Thyroid gland (tissue), 4 donors: ENCODE results near the gene PUSL1. TPM values are rescaled to one million over a fixed set of nuclear protein-coding genes. Genes with fewer than 3 reads are reported as not detected.

Experiments used
- DNase-seq, 2 donors: peaks; one replicate each; pipeline ENCODE4 v3.0.0-alpha.2; 2019
- H3K27ac ChIP-seq, 3 donors: fragments of 200-600 bp; sonication (generic); 1 replicate in 2 of 3; 2 replicates in 1 of 3; pipeline ENCODE4 v1.5.1; 2016 to 2019; ENCODE audit warnings: mild to moderate bottlenecking in 1 of 3, moderate library complexity in 1 of 3
- H3K27me3 ChIP-seq: fragments of 200-600 bp; sonication (generic); one replicate; pipeline ENCODE4 v1.5.1; 2019
- H3K36me3 ChIP-seq, 2 donors: fragments of 200-600 bp; sonication (generic); one replicate each; pipeline ENCODE4 v1.5.1; 2016 to 2019
- H3K4me1 ChIP-seq, 2 donors: fragments of 200-600 bp; sonication (generic); one replicate each; pipeline ENCODE4 v1.5.1; 2017 to 2019
- H3K4me3 ChIP-seq, 3 donors: fragments of 200-600 bp; sonication (generic); replicated peaks in 1 of 3; 1 replicate in 2 of 3; 2 replicates in 1 of 3; pipeline ENCODE4 v1.5.1; 2016; ENCODE audit warnings: mild to moderate bottlenecking in 1 of 3
- H3K9me3 ChIP-seq: fragments of 200-600 bp; sonication (generic); one replicate; pipeline ENCODE4 v1.5.1; 2017
- POLR2A ChIP-seq, 2 donors: fragments of 450-650 bp; IDR thresholded peaks; one replicate each; pipeline ENCODE4 v1.6.1; 2017; ENCODE audit warnings: antibody characterized with exemption in 2 of 2, mild to moderate bottlenecking in 2 of 2, moderate library complexity in 1 of 2
- WGBS, 2 donors: methylation state at CpG; one replicate each; pipeline ENCODE4 v1.1.5; 2017; 5-methylcytosine and 5-hydroxymethylcytosine counted together
- intact Hi-C: fragments of 100-400 bp; cut with DNase I; formaldehyde crosslinking; loops from one replicate; pipeline ENCODE4 v1.15.1; 2023
- total RNA-seq, 4 donors: library from RNA; depleted of rRNA; stranded (reverse); fragments of >200 nt; gene quantifications; one replicate each; pipeline ENCODE4 v1.2.3, GENCODE V29; 2016
- TF ChIP-seq, protein P1 (sequence below), 6 experiments: fragments of 200-600 bp in 3 of 6; fragments of 450-650 bp in 3 of 6; sonication (generic) in 3 of 6; IDR thresholded peaks; one replicate each; pipeline ENCODE4 v1.5.1; 2016 to 2019; ENCODE audit warnings: antibody characterized with exemption in 6 of 6, mild to moderate bottlenecking in 2 of 6, inconsistent platforms in 1 of 6, moderate library complexity in 1 of 6

Gene PUSL1
- total RNA-seq, 4 donors from 2014 or later, result 24.0 to 41.4 (median 28.0) TPM

DNA sequence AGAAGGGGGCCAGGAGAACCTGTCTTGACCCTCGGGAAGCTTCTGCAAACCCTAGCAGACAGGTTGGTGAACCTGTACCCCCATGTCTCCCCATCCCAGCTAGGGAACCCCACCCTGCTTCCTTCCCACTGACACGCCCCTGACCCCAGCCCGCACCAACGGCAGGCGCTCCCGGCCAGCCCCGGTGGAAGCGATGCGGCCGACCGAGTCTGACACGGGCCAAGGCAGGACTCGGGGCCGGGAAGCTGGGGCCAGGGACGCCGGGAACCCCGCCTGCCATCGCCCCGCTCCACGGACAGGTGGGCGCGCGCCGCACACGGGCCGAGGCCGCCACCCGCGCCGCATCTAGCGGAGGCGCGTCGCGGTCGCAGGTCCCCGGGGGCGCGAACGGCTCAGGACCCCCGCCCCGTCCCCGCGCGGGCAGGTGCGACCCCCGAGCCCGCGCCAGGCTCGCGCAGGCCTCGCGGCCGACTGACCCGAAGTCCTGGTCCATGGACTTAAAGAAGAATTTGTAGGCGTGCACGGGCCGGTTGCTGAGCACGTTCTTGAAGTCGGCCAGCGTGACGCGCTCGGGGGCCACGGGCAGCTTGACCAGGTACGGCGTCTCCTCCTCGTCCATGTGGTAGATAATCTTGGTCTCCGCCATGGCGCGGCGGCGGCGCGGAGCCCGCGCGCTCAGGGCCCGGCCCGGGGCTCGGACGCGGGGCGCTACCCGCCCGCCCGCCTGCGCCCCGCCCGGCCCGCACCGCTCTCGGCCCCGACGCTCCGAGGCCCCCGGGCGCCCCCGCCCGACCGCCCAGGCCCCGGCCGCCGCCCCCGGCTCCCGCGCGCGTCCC, 40.2 kb downstream of the PUSL1 start:
- H3K36me3 ChIP-seq, result no peaks in the 10 kb centered on the region
- H3K4me3 ChIP-seq, result peak overlapping the region; percentile 38 to 57 (median 47)
- WGBS, 2 donors, result 3% methylated on average over 38 of the region's 109 CpGs; no CpG with 5 or more reads in 1 of the 2 donors
- no peak for TF ChIP-seq POLR2A (IDR thresholded peaks at IDR 0.05)
- TF ChIP-seq, protein P1, sequence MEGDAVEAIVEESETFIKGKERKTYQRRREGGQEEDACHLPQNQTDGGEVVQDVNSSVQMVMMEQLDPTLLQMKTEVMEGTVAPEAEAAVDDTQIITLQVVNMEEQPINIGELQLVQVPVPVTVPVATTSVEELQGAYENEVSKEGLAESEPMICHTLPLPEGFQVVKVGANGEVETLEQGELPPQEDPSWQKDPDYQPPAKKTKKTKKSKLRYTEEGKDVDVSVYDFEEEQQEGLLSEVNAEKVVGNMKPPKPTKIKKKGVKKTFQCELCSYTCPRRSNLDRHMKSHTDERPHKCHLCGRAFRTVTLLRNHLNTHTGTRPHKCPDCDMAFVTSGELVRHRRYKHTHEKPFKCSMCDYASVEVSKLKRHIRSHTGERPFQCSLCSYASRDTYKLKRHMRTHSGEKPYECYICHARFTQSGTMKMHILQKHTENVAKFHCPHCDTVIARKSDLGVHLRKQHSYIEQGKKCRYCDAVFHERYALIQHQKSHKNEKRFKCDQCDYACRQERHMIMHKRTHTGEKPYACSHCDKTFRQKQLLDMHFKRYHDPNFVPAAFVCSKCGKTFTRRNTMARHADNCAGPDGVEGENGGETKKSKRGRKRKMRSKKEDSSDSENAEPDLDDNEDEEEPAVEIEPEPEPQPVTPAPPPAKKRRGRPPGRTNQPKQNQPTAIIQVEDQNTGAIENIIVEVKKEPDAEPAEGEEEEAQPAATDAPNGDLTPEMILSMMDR (IDR thresholded peaks at IDR 0.05), result no peak
- peak; percentile 67 to 73 for DNase-seq
- H3K27me3 ChIP-seq, result no peaks in the 10 kb centered on the region
- H3K27ac ChIP-seq, result peak overlapping the region; percentile 5 to 54 (median 51)
- intact Hi-C loops, result no loop called here
- no peaks in the 10 kb centered on the region for H3K9me3 ChIP-seq
- H3K4me1 ChIP-seq, result peaks cover 32 to 55% of the 10 kb centered on the region in 2 donors

DNA sequence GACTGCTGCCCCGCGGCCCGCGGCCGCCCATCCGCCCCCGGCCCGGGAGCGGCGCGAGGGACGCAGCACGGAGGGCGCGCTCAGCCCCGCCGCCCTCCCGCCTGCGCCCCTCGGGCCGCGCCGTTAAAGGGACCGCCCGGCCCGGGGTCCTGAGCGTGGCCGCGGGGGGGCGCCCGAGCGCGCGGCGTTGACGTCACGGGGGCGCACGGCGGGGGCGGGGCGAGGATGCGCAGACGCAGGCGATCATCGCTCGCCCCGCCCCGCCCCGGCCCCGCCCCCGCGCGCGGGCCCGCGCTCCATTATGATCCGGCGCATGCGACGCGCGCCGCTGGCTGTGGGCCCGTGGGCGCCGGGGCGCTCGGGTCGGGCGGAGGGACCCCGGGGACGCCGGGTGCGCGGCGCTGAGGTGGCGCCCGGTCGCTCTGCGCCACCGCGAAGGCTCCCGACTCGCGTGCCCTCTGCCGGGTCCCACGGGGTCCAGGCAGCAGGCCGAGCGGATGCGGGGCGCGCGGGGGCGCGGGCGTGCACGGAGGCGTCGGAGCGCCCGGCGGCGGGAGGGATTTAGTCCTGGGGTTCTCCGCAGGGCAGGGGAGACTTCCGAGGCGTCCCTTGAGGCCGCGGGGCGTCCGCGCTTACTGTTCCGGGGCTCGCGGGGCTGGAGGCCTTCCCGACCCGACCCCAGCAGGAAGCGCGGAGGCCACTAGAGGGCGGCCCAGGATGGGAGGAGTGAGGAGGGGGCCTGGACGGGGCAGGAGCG, 41.0 kb downstream of the PUSL1 start, which contains the start of gene DVL1:
DVL1 (minus strand) TSS at position 163 of the 757 bp plus-strand sequence. CDS start 353 bp downstream, outside the sequence.
- TF ChIP-seq, protein P1 (IDR thresholded peaks at IDR 0.05), result peak in 4 of 6 experiments; percentile 12 to 53 (median 48)
- TF ChIP-seq POLR2A (IDR thresholded peaks at IDR 0.05), result peak in 1 of 2 donors; percentile 64
- intact Hi-C loops, result no loop called here
- no peaks in the 10 kb centered on the region for H3K36me3 ChIP-seq
- no peaks in the 10 kb centered on the region for H3K27me3 ChIP-seq
- peak within 1 kb of the TSS; percentile 47 to 71 (median 57) for H3K4me3 ChIP-seq
- WGBS, 2 donors, result 1% methylated on average over 20 of the region's 122 CpGs; no CpG with 5 or more reads in 1 of the 2 donors
- peaks cover 32 to 61% of the 10 kb centered on the region in 2 donors for H3K4me1 ChIP-seq
- H3K9me3 ChIP-seq, result no peaks in the 10 kb centered on the region
- peak within 1 kb of the TSS; percentile 76 to 85 (median 81) for H3K27ac ChIP-seq
- DNase-seq, result peak; percentile 65 to 67

DNA sequence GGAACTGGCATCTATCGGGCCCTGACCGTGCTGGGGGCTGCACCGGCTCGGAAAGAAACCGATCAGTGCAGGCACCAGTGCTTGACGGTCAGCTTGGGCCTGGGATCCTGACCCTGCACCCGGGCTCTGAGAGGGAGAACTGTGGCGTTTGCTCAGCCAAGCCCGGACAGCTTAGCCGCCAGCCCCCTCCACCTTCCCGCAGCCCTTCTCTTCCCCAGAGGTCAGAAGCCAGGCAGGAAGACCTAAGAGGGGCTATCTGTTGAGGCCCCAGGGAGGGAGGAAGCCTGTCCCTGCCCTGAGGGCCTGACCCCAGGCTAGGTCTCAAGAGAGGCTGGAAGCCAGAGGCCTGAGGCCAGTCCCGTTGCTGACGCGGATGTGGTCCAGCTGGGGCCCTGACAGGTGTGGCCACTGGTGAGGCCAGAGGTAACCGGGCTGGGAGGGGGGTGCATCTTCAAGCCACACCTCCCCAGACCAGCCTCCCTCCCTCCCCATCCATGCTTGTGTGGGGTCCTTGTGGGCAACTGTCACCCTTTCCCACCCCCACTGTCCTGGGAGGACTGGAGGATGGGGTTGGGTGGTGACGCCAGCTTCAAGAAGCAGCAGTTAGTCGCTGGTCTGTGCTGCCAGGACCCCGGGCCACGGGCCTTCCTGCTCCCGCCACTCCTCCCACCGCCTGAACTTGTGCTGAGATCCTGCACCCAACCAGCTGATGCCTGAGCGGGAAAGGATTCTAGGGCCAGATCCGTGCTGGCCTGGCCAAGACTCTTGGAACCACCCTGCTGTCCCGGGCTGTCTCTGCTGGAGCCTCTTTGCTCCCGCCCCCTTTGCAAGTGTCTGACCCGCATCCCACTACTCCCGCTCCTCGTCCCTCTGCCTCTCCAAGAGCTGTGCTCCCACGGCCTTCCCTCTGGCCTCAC, 43.4 kb downstream of the PUSL1 start:
- H3K27ac ChIP-seq, result peak overlapping the region in 1 of 3 donors; percentile 33
- no peak for DNase-seq
- intact Hi-C loops, result no loop called here
- peaks cover 33 to 61% of the 10 kb centered on the region in 2 donors for H3K4me1 ChIP-seq
- no peak for TF ChIP-seq POLR2A (IDR thresholded peaks at IDR 0.05)
- TF ChIP-seq, protein P1 (IDR thresholded peaks at IDR 0.05), result no peak
- no peaks in the 10 kb centered on the region for H3K27me3 ChIP-seq
- peaks cover 0 to 4% of the 10 kb centered on the region in 2 donors for H3K36me3 ChIP-seq
- H3K9me3 ChIP-seq, result no peaks in the 10 kb centered on the region
- 60 to 65% methylated on average over 22 to 26 of the region's 29 CpGs for WGBS, 2 donors
- no peak overlapping the region for H3K4me3 ChIP-seq

DNA sequence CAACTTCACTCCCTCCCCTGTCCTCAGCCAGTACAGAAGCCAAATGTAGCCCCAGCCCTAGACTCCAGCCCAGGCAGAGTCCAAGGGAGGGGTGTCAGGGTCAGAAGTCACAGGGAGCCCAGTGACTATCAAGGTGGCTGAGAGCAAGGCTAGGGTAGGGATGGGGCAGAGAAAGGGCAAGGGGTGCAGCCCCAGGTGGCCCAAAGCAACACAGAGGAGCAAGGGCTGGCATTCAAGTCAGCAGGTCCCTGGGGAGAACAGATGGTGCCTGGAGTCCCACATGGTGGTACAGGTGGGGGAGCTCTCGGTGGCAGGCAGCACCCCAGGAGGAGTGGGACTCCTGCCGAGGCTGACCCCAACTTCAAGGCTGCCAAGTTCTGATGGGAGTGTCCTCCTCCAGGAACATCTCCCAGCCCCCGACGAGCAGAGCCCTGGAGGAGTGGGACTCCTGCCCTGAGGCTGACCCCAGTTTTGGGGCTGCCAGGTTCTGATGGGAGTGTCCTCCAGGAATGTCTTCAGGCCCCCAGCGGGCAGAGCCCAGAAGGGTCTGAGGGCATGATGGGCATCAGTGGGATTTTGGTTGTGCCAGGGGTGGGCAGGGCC, 44.5 kb downstream of the PUSL1 start:
- Histone ChIP-seq H3K4me3 (no peak overlapping the region), H3K4me1 (peaks cover 28 to 61% of the 10 kb centered on the region in 2 donors), H3K27ac (no peak overlapping the region), H3K9me3 (no peaks in the 10 kb centered on the region), H3K27me3 (no peaks in the 10 kb centered on the region), H3K36me3 (peaks cover 0 to 4% of the 10 kb centered on the region in 2 donors)
- intact Hi-C loops, result no loop called here
- no peak for DNase-seq
- TF ChIP-seq, protein P1 (IDR thresholded peaks at IDR 0.05), result no peak
- no peak for TF ChIP-seq POLR2A (IDR thresholded peaks at IDR 0.05)
- 40 to 90% methylated on average over 2 of the region's 5 CpGs for WGBS, 2 donors
